Lung (tissue), 12 donors: ENCODE measurements around the gene SNED1. TPM values are rescaled to one million over a fixed set of nuclear protein-coding genes. Genes with fewer than 3 reads are reported as not detected.
A peak's percentile ranks its signal among the peaks of the same experiment; 100 is the strongest.

ENCODE experiments used
- ATAC-seq: fragments of 200-7000 bp; cut with Tn5 transposase; one replicate; pipeline ENCODE4 v1.9.1; 2020; ENCODE audit warnings: moderate number of reproducible peaks; ENCODE audit not compliant: insufficient read depth, low FRiP score
- DNase-seq, 3 donors: peaks; one replicate each; pipeline ENCODE4 v3.0.0-alpha.2; 2013 to 2017
- H3K27ac ChIP-seq, 2 donors: one replicate each; pipeline ENCODE4 v1.5.1; 2013; ENCODE audit warnings: mild to moderate bottlenecking in 2 of 2, moderate library complexity in 2 of 2, control low read depth in 1 of 2, inconsistent platforms in 1 of 2, low read depth in 1 of 2, low read length in 1 of 2
- H3K27me3 ChIP-seq, 3 donors: one replicate each; pipeline ENCODE4 v1.5.1; 2013; ENCODE audit warnings: low read length in 2 of 3; ENCODE audit not compliant: control insufficient read depth in 3 of 3, insufficient read depth in 3 of 3
- H3K36me3 ChIP-seq, 4 donors: one replicate each; pipeline ENCODE4 v1.5.1; 2013; ENCODE audit warnings: low read length in 4 of 4, mild to moderate bottlenecking in 1 of 4, moderate library complexity in 1 of 4; ENCODE audit not compliant: control insufficient read depth in 4 of 4, insufficient read depth in 4 of 4
- H3K4me1 ChIP-seq, 5 donors: one replicate each; pipeline ENCODE4 v1.5.1; 2013; ENCODE audit warnings: low read length in 5 of 5, mild to moderate bottlenecking in 2 of 5, moderate library complexity in 1 of 5; ENCODE audit not compliant: control insufficient read depth in 5 of 5, insufficient read depth in 5 of 5
- H3K4me3 ChIP-seq: one replicate; pipeline ENCODE4 v1.5.1; 2013; ENCODE audit warnings: mild to moderate bottlenecking, control low read depth, moderate library complexity
- H3K9ac ChIP-seq, 2 donors: one replicate each; pipeline ENCODE4 v1.5.1; 2013; ENCODE audit warnings: low read length in 2 of 2, control low read depth in 1 of 2; ENCODE audit not compliant: insufficient read depth in 1 of 2
- H3K9me3 ChIP-seq, 4 donors: one replicate each; pipeline ENCODE4 v1.5.1; 2013; ENCODE audit warnings: low read length in 3 of 4, mild to moderate bottlenecking in 1 of 4, moderate library complexity in 1 of 4; ENCODE audit not compliant: control insufficient read depth in 4 of 4, insufficient read depth in 3 of 4
- CTCF ChIP-seq: IDR thresholded peaks from 2 replicates; pipeline ENCODE4 v1.5.1; 2012; ENCODE audit warnings: mild to moderate bottlenecking; ENCODE audit errors: control extremely low read depth, extremely low read depth
- WGBS, 2 donors: extraction: QIAGEN DNeasy Blood & Tissue Kit; methylation state at CpG; one replicate each; pipeline ENCODE4 v1.1.7; 2013; 5-methylcytosine and 5-hydroxymethylcytosine counted together
- polyA plus RNA-seq, 2 donors: library from polyadenylated mRNA; stranded (reverse); fragments of 200-250 nt; gene quantifications; one replicate each; pipeline ENCODE4 v1.2.1, GENCODE V29; 2013
- total RNA-seq, 2 donors: library from RNA; depleted of rRNA in 1 of 2; stranded (reverse); fragments of >200 nt in 1 of 2; gene quantifications; one replicate each; pipeline ENCODE4 v1.2.1, GENCODE V29; 2014 to 2021
- donor health status: control.
- donor health status: control.
- donor health status: Bipolar disorder and iron deficiency.
- donor health status: healthy.
- donor health status: DM: yes; HTN: yes; CAD: no.

The SNED1 gene
- total and polyA plus RNA-seq, 4 donors, result 5.9 to 74.6 (median 34.7) TPM

- Histone ChIP-seq H3K9ac (no peak overlapping the region), H3K9me3 (peaks cover 0 to 3% (median 3%) of the 10 kb centered on the region in 4 donors), H3K4me3 (no peak overlapping the region), H3K27ac (no peak overlapping the region), H3K27me3 (no peaks in the 10 kb centered on the region), H3K4me1 (no peaks in the 10 kb centered on the region), H3K36me3 (peaks cover 0 to 42% (median 33%) of the 10 kb centered on the region in 4 donors)
- ATAC-seq (no peak), DNase-seq (no peak)
- no peak for TF ChIP-seq CTCF
- WGBS, 2 donors, result 94% methylated on average over 28 to 30 of the region's 30 CpGs
Measured at GRCh38 chr2:241048149-241048948, 49.9 kb downstream of the SNED1 start.

- no peaks in the 10 kb centered on the region for H3K4me1 ChIP-seq
- H3K27ac ChIP-seq, result no peak overlapping the region
- H3K36me3 ChIP-seq, result peaks cover 0 to 42% (median 38%) of the 10 kb centered on the region in 4 donors
- H3K9ac ChIP-seq, result no peak overlapping the region
- no peaks in the 10 kb centered on the region for H3K27me3 ChIP-seq
- 91 to 92% methylated on average over 11 of the region's 11 CpGs for WGBS, 2 donors
- no peak overlapping the region for H3K4me3 ChIP-seq
- DNase-seq, result no peak
- no peak for TF ChIP-seq CTCF
- peaks cover 0 to 3% (median 3%) of the 10 kb centered on the region in 4 donors for H3K9me3 ChIP-seq
- no peak for ATAC-seq
Measured at GRCh38 chr2:241048949-241049343, 50.5 kb downstream of the SNED1 start.

- peaks cover 0 to 42% (median 31%) of the 10 kb centered on the region in 4 donors for H3K36me3 ChIP-seq
- 79% methylated on average over 38 of the region's 38 CpGs for WGBS, 2 donors
- peaks cover 0 to under 1% (median 0%) of the 10 kb centered on the region in 4 donors for H3K9me3 ChIP-seq
- no peaks in the 10 kb centered on the region for H3K4me1 ChIP-seq
- no peak for ATAC-seq
- H3K9ac ChIP-seq, result no peak overlapping the region
- no peak overlapping the region for H3K4me3 ChIP-seq
- no peaks in the 10 kb centered on the region for H3K27me3 ChIP-seq
- no peak for TF ChIP-seq CTCF
- peak; percentile 18 to 49 (median 30) for DNase-seq
- no peak overlapping the region for H3K27ac ChIP-seq
Measured at GRCh38 chr2:241049739-241050623, 51.6 kb downstream of the SNED1 start.
